Activated CD4-positive, alpha-beta T cell treated with anti-CD3 and anti-CD28 coated beads, Interleukin-2, amount 50 U/mL, for 24 hours (primary cell): ENCODE data around the gene SUCNR1.
"Not testable (repeated sequence)": the region's sequence is repeated elsewhere in the genome, so short reads cannot be mapped to it uniquely, and the experiment has no call there.

ENCODE experiments used
- DNase-seq, 2 donors: peaks; one replicate each; pipeline ENCODE4 v3.0.0-alpha.2; 2020; ENCODE audit warnings: low read depth in 1 of 2, low spot score in 1 of 2

SUCNR1 gene

DNA sequence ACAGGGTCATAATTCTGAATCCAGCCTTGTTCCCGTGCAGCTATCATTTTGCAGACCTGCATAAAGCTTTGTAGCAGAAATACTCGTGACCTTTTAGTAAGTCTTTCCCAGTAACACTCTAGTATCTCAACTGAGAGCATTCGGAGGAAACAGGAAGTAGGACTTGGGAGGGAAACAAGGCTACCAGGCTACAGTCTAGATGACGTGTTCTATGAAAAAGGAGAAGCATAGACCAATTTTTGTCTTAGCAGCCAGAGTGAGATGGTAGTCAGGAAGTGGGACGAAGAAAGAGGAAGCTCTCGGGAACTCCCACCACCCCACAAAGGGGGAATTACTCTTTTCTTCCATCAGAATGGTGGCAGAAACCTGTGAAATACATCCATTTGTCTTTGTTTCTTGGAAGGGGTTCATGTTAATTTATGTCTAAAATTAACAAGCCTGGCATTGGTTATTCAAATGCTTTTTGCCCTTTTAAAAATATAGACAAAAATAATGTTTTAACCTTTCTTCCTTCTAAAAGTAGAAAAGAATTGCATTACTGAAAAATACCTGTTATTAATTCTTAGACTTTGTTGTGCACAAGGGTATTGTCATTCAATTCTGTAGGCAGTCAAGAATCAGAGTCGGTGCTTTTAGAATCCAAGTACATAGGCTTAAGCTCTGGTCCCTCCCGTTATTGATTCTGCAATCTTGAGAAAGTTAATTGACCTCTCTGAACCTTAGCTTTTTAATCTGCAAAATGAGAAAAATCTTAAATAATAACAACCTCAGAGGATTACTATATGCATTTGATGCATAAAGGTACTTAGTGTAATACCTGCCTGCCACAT lies 1.6 kb upstream of the SUCNR1 start:
- no peak for DNase-seq

DNA sequence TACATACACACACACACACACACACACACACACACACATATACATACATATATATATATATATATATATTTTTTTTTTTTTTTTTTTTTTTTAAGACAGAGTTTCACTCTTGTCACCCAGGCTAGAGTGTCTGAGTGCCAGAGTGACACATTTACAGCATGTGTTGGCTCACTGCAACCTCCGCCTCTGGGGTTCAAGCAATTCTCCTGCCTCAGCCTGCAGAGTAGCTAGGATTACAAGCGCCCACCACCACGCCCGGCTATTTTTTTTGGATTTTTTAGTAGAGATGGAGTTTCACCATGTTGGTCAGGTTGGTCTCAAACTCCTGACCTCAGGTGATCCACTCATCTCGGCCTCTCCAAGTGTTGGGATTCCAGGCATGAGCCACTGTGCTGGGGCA lies 636 bp downstream of the SUCNR1 start:
- DNase-seq = not testable (repeated sequence)

DNA sequence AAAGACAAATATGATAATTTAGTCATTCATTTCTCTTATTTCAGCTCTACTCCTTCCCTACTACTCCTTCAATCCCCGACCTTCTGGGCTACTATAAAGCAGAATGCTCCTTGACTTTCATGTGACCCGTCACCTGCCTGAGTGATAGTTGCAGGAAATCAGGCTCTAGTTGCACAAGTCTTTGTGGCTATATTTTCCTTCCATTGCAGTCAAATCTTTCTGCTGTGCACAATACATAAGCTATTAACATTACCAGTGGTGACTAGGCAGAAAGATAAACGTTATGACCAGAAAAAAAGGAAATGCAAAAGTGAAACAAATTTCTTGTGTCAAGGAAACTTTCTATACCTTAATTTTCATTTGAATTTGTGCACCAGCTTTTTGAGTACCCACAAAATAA lies 2.3 kb downstream of the SUCNR1 start:
- DNase-seq = no peak

DNA sequence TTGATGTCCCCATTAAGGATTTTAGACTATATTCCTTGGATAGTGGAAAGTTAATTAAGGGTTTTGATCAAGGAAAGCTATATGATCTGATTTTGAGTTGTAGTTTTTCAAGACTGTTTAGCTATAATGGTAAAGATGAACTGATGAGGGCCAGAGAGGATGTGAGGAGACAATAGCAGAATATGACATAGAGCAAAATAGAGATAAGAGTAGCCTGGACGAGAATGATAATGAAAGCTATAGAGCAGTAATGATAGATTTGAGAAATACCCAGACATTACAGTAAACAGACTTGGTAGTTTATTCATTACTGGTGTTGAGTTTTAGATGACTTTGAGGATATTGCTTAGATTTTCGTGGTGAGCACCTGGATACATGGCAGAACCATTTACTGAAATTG lies 3.8 kb downstream of the SUCNR1 start:
- no peak for DNase-seq

DNA sequence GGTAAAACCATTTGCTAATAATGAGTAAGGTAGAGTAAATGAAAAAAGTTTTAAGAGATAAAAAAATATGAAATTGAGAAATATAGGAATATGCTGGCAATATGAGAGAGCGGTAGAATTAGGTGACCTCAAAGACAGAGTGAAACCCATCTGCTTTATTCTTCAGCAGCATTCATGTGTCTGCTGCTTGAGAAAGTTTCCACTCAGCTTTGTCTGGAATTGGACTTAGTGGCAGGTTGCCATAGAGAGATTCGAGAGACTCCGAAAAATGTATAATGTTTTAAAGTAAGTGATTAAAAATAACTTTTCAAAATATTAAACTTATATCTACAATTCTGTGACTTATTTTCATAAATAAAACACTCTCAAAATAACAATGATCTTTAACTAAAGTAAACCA lies 5.0 kb downstream of the SUCNR1 start:
- DNase-seq = no peak

DNA sequence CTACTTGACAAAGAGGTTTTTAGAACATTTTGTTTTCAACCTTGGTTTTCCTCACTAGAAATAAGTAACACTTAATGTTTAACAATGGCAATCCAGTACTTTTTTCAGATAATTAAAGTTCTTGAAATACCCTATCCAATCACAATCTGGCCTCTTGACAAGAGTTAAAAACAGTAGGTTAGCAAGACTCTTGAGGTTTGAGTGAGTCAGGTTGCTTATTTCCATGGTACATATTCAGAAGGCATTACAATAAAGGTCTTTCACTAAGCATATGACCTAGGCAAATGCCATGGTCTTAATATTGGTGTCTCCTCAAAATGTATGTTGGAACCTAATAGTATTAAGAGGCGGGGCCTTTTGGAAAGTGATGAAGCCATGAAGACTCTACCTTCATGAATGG lies 5.6 kb downstream of the SUCNR1 start:
- DNase-seq = no peak

DNA sequence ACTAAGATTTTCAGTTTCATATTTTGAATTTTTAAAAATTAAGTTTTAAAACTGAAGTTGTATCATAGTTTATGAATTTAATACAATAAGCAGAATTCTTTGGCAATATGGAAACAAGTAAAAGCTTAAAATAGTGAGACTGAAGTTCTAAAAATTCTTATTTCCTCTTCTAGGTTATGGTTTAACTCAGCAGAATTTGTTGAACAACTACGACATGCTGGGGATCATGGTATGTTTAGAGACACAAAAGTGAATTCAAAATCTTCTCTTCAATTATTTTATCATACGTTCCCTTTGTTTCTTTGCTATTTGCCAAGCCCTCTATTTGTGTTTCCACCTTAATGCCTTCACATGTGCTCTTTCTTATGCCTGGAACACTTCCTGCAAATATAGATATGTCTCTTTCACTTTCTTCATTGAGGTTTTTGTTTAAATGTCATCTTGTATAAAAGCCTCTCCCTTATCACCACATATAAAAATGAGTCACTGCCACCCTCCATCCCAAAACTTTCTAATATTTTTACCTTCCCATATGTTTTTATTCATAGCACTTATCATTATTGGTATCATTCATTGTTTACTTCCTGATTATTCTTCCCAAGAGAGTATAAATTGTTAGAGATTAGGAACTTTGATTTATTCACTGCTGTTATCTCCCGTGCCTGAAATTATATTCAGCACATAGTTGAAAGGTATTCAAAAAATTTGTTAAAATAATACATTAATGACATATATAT lies 6.4 kb downstream of the SUCNR1 start:
- no peak for DNase-seq

DNA sequence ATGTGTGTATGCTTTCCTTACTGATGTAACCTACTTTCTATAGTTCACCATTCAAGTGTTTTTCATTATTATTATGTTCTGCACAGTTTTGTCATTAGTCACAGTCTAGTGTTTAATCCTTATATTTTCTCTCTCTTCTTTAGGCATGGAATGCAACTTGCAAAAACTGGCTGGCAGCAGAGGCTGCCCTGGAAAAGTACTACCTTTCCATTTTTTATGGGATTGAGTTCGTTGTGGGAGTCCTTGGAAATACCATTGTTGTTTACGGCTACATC lies 6.9 kb downstream of the SUCNR1 start:
- DNase-seq = no peak

DNA sequence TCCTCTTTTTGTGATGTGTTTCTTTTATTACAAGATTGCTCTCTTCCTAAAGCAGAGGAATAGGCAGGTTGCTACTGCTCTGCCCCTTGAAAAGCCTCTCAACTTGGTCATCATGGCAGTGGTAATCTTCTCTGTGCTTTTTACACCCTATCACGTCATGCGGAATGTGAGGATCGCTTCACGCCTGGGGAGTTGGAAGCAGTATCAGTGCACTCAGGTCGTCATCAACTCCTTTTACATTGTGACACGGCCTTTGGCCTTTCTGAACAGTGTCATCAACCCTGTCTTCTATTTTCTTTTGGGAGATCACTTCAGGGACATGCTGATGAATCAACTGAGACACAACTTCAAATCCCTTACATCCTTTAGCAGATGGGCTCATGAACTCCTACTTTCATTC lies 7.7 kb downstream of the SUCNR1 start:
- DNase-seq = no peak

DNA sequence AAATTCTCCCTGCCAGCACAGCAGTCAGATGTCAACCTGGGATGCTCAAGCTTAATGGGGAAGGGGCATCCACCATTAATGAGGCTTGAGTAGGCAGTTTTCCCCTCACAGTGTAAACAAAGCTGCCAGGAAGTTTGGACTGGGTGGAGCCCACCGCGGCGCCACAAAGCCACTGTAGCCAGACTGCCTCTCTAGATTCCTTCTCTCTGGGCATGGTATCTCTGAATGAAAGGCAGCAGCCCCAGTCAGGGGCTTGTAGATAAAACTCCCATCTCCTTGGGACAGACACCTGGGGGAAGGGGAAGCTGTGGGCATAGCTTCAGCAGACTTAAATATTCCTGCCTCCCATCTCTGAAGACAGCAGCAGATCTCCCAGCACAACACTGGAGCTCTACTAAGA lies 12.0 kb downstream of the SUCNR1 start:
- not testable (repeated sequence) for DNase-seq

DNA sequence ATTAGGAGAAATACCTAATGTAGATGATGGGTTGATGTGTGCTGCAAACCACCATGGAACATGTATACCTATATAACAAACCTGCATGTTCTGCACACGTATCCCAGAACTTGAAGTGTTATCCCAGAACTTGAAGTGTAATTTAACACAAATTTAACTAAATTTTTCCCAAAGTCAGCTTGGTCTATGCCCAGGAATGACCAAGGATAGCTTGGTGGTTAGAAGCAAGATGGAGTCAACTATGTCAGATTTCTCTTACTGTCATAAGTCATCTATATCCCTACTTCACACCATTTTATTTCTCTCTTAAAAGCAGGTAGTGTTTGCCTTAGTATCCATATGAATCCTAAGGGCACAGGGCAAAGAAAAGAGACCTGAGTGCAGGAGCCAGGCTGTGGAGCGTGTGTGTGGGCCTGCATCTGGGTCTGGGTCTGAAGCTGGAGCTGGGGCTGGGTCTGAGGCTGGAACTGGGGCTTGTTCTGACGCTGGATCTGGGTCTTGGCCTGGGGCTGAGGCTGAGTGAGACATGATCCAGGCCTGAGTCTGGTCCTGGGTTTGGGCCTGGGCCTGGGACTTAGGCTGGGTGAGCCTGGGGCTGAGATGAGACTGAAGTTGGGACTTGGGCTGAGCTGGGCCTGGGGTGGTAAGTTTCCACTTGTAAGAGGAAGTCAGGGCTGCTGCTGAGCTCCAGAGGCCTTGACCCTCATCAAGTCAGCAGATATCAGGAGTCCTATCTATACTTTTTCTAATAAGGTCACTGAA lies 14.2 kb downstream of the SUCNR1 start:
- DNase-seq = not testable (repeated sequence)

DNA sequence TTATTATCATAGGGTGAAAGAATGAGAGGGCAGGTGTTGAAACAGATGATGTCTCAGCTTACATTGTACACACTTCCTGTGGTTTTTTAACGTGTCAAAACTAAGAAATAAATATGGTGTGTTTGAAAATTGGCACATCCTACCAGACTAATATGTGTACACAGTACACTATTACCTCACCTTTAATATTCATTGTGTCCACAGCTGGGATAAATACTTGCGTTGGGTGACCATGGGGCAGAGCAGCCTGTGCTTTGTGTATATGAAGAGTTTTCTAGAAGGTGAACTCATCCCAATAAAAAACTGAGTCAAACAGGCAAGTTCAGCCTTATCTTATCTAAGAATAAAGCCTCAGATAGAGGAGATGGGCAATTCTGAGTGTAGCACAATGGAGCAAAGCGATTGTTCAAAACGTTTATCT lies 17.3 kb downstream of the SUCNR1 start:
- DNase-seq = no peak

DNA sequence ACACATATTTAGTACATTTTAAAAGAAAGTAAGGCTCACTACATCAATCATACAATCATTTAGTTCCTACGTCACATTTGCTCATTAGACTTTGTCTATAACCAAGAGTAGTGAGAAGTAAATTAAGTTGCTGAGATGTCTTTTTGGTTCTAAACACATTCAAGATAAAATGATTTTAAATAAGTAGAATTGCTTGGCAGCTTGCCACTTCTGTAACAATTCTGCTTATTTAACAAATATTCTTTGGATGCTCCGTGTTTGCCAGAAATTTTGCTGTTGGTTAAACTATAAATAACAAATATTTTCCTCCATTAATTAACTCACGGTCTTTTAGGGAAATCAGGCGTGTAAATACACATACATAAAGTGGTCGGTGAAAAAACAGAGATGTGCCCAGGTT lies 18.3 kb downstream of the SUCNR1 start:
- DNase-seq = no peak

DNA sequence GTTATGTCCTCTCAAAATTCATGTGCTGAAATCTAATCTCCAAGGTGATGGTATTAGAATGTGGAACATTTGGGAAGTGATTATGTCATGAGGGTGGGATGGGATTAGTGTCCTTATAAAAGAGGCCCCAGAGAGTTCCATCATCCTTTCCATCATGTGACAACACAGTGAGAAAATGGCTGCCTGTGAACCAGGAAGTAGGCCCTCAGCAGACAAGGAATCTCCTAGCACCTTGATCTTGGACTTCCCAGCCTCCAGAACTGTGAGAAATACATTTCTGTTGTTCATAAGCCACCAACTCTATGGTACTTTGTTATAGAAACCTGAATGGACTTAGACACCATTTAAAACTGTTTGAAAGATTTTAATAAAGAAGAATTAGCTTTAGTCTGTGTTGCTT lies 20.8 kb downstream of the SUCNR1 start:
- no peak for DNase-seq

DNA sequence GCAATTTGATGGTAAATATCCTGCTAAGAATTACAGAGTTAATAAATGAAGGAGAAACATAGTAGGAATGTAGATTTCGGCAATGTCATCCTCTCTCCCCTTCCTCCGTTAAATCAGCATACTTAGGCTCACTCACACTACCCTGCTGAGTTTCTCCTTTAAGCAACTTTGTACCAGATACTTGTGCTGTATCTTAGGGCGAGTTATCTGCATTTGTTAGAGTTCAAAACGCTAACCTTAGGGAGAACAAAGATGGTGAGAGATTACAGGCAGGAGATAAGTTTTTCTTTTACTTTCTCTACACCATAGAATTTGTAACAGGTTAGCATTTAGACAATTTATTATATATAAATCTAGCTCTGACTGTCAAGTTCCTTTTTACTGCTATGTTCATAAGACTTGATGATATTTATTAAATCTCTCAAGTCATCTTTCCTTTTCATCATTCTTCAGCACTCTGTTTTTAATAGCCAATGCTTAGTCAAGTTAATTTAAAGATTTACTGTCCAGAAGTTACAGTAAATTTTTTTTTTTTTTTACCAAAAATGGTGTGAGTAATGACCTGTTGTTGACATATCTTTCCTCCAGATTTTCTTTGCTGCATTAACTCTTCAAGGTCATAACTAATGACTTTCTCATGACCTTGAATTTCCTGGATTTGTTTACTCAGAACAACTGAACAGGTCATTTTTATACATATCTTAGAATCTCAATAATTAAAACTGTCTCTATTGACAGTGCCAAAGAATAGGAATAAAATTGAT lies 22.2 kb downstream of the SUCNR1 start:
- no peak for DNase-seq

DNA sequence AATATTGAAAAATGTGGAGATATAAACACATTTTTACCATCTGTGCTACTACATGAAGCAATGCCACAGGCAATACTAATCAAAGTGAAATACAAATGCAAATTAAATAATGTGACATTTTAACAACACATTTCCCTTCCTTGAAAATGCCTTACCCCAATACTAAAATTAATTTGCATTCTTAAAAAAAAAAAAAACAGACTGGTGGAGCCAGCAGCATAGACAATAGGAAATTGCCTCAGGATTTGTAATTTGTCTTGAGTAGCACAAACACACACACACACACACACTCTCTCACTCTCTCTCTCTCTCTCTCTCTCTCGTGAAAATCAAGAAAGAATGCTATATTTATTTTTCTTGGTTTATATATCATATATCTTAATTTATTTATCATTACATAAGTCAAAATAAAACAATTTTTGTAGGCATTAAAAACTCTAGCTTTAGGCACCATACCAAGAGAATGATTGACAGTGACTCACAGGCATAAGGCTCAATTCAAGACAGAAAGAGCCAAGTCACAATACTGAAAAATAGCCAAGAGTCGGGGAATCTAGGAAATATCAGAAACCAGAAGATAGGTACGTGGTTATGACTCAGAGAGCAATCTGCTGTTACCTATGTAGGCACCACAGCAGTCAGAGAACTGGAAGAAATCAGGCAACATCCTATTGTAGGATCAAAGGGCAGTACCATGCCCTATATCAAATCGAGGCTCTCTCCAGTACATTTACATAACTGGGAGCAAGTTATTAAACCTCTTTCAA lies 23.0 kb downstream of the SUCNR1 start:
- DNase-seq = no peak

DNA sequence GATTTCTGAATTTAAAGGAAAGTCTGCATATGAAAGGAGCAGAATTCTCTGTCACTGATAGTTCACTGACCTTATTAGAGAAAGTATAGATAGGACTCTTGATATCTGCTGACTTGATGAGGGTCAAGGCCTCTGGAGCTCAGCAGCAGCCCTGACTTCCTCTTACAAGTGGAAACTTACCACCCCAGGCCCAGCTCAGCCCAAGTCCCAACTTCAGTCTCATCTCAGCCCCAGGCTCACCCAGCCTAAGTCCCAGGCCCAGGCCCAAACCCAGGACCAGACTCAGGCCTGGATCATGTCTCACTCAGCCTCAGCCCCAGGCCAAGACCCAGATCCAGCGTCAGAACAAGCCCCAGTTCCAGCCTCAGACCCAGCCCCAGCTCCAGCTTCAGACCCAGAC lies 24.7 kb downstream of the SUCNR1 start:
- DNase-seq = not testable (repeated sequence)

DNA sequence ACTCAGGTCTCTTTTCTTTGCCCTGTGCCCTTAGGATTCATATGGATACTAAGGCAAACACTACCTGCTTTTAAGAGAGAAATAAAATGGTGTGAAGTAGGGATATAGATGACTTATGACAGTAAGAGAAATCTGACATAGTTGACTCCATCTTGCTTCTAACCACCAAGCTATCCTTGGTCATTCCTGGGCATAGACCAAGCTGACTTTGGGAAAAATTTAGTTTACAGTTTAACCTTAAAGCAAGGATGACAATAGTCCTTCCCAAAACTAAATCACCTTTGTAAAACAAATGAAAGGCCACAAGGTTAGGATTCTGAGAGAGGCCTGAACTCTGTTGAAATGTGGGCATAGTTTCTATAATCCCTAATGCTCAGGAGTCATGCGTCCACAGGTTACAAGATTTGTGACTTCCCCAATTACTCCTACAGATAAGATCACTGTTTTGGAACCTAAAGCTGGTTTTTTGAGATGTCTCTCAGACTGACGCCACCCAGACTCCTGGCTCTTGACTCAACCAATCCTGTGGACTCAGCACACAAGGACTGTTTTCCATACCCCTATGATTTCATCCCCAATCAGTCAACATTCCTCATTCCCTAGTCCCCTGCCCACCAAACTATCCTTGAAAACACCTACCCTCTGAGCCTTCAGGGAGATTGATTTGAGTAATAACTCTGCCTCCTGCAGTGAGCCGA lies 25.3 kb downstream of the SUCNR1 start:
- not testable (repeated sequence) for DNase-seq

DNA sequence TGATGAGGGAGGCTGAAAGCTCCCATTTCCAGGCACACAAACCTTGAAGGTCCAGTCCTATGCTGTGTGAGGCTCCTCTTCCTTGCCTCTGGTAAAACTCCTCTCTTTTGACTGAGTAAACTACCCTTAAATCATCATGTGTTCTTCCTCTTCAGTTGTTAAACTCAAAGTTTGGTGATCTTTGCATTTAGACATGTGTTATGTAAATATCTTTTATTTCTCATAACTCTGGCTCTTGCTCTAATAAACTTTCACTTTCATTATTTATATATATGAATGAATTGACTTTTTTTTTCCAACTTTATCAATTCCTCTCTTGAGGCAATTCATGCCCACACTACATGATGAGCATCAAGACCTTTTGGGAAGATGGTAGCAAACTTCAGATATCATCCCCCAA lies 26.6 kb downstream of the SUCNR1 start:
- DNase-seq = no peak

DNA sequence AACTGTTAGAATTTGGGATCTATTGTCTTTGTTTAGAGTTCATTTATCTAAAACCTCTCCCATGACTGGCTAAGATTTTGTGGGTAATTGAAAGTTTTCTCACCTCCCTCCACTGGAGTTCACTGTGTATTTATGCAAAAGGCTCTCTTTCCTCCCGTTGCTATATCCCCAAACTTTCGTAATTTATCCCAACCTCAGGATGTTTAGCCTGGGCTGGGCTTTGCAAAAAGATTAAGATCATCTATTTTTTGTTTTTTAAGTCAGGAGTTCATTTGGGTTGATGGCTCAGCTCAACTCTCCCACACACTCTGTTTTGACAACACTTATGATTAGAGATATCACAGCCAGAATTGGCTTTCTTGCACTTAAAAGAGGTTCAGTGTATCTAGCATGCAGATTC lies 27.0 kb downstream of the SUCNR1 start:
- no peak for DNase-seq
